Bronchial epithelial cell (primary cell): ENCODE measurements around the gene C1orf56. TPM values are rescaled to one million over a fixed set of nuclear protein-coding genes. Genes with fewer than 3 reads are reported as not detected.
A peak's percentile ranks its signal among the peaks of the same experiment; 100 is the strongest.

Experiments
- DNase-seq: peaks from one replicate; pipeline ENCODE4 v3.0.0-alpha.2; 2010; ENCODE audit warnings: low read depth
- FAIRE-seq: peaks from 2 replicates; lab custom pipeline; 2011; peaks lifted over from hg19 to GRCh38; lab: Jason Lieb, UNC
- H3K27me3 ChIP-seq: 2 replicates; pipeline ENCODE4 v1.5.1; 2011; ENCODE audit warnings: low read length; ENCODE audit not compliant: control insufficient read depth, insufficient read depth
- H3K36me3 ChIP-seq: 2 replicates; pipeline ENCODE4 v1.5.1; 2011; ENCODE audit warnings: low read length; ENCODE audit not compliant: control insufficient read depth, insufficient read depth
- H3K4me3 ChIP-seq: 2 replicates; pipeline ENCODE4 v1.5.1; 2011; ENCODE audit warnings: mild to moderate bottlenecking, low read depth, low read length, control low read depth
- total RNA-seq: library from RNA; depleted of rRNA; stranded (reverse); fragments of >200 nt; gene quantifications from 2 replicates; pipeline ENCODE4 v1.2.1, GENCODE V29; 2014
- TF ChIP-seq, protein P1 (sequence below): IDR thresholded peaks from 2 replicates; pipeline ENCODE4 v1.5.1; 2011; ENCODE audit warnings: mild to moderate bottlenecking, moderate library complexity, low read length, control low read depth, inconsistent platforms; ENCODE audit not compliant: insufficient read depth, severe bottlenecking

Gene C1orf56
- total RNA-seq, 1 donor from 2014 or later: 0.53 TPM

DNA sequence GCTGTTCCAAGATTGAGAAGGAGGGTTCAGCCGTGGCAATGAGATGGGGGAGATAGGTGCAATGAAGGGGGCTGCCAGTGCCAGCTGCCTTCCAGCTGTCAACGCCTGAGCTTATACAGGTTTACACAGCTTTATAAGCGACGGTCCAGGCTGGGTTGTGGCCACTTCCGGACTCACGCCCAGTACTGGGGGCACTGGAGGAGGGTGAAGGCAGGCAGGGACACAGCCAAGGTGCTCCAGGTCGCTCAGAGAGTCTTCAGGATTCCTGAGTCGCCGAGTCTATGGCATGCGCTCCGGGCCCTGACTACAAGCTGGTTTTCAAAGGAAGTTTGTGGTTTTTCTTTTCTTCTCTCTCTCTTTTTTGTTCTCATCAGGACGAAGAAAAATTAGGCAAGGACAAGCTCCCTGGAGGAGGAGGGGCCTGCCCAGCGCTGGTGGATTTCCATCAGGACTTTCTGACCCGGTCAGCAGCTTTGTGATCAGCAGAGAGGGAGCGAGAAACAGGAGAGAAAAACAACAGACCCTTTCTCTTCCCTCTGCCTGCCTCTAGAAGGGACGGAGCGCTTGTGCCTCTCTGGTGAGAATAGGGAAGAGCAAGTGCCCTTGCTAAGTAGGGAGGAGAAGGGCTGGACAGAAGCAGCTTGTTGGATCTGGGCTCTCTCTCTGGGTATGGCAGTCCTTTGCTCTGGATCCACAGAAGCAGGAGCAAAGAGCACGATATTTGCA is 41.1 kb upstream of the C1orf56 start, which contains the start of gene MINDY1:
TSS of gene MINDY1 (minus strand) at position 576 of the 726 bp plus-strand sequence. CDS start 4,285 bp downstream, outside the sequence.
- TF ChIP-seq, protein P1, sequence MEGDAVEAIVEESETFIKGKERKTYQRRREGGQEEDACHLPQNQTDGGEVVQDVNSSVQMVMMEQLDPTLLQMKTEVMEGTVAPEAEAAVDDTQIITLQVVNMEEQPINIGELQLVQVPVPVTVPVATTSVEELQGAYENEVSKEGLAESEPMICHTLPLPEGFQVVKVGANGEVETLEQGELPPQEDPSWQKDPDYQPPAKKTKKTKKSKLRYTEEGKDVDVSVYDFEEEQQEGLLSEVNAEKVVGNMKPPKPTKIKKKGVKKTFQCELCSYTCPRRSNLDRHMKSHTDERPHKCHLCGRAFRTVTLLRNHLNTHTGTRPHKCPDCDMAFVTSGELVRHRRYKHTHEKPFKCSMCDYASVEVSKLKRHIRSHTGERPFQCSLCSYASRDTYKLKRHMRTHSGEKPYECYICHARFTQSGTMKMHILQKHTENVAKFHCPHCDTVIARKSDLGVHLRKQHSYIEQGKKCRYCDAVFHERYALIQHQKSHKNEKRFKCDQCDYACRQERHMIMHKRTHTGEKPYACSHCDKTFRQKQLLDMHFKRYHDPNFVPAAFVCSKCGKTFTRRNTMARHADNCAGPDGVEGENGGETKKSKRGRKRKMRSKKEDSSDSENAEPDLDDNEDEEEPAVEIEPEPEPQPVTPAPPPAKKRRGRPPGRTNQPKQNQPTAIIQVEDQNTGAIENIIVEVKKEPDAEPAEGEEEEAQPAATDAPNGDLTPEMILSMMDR: peak; percentile 62
- peak; percentile 73 for DNase-seq
- peak within 1 kb of the TSS; percentile 46 for H3K4me3 ChIP-seq
- H3K36me3 ChIP-seq: no peaks in the 10 kb centered on the region
- no peak for FAIRE-seq
- no peaks in the 10 kb centered on the region for H3K27me3 ChIP-seq

DNA sequence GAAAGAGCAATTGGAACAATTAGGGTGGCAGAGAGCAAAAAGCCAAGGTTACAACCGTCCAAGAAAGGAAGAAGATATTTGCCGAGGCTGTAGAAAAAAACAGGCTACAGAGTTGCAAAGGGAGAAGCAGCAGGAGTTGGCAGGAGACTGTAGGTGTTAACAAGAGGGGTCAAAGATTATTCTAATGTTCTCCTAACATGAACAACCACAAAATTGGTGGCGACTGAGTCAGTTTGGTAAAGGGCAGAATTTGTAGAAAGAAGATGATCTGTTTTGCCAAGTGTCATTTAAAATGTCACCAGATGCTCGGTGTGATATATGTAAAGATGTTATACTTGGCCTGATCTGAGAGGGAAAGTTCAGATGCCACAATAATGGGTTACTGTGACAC is 39.7 kb upstream of the C1orf56 start:
- DNase-seq (no peak), FAIRE-seq (no peak)
- Histone ChIP-seq H3K27me3 (no peaks in the 10 kb centered on the region), H3K4me3 (no peak overlapping the region), H3K36me3 (no peaks in the 10 kb centered on the region)
- TF ChIP-seq, protein P1: no peak

DNA sequence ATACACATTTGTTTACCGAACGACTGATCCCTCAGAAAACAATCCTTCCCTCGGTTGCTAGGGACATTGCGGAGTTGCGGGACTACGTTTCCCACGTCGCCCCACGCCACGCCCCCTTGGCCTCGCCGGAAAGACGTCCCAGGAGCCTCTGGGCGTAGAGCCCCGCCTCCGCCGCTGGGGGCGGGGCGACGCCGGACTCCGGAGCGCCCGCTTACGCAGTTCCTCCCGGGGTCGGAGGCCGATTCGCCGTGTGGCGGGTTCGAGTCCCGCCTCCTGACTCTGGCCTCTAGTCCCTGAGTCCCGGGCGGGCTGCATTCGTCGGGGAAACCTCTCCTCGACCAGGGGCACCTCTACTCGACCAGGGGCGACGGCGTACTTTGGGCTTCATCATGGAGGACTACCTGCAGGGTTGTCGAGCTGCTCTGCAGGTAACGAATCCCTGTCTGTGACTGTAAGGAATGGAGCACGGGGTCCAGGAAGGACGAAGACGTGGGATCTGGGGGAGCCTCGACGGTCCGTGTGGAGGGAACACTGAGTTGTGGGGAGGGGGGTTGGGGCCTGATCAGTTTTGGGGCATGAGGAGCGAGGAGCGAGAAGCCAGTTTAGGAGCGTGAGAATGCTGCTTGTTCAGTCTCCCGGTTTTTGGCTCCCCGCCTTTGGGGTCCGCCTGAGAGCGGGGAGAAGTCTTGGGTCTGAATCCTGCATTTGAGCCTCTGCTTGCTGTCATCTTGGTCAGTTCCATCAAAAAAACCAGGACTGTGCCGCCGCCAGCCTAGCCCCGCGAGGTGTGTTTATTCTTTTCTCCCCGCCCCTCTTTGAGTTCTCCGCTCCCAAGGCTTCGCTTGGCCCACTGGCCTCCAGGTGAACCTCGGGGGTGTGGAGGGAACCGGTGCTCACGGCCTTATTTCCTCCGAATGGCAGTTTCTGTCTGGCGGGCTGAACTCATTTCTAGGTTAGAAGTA is 39.0 kb upstream of the C1orf56 start, which contains the start of gene PRUNE1:
TSS of gene PRUNE1 (plus strand) at position 206 of the 962 bp plus-strand sequence. CDS start at position 390, 184 bp downstream.
- no peaks in the 10 kb centered on the region for H3K36me3 ChIP-seq
- no peak for FAIRE-seq
- TF ChIP-seq, protein P1: no peak
- no peaks in the 10 kb centered on the region for H3K27me3 ChIP-seq
- H3K4me3 ChIP-seq: peak within 1 kb of the TSS; percentile 78
- DNase-seq: peak; percentile 92

DNA sequence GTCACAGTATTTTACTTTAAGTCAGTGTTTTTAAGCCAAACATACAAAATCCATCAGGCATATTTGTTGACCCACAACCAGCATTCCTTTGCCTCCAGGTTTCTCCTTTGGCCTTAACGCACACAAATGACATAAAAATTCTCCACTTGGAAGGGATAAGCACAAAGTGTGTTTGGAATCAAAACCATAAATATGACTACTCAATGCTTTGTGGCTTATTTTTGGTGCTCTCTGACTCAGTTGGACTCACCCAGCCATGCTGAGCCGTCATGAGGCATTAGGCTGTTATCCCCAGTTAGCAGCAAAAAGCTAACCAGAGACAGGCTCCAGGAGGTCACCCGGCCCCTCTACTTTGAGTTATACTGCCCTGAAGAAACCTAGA is 38.4 kb upstream of the C1orf56 start:
- H3K27me3 ChIP-seq: no peaks in the 10 kb centered on the region
- FAIRE-seq: no peak
- H3K4me3 ChIP-seq: peak overlapping the region; percentile 78
- TF ChIP-seq, protein P1: no peak
- no peaks in the 10 kb centered on the region for H3K36me3 ChIP-seq
- no peak for DNase-seq

DNA sequence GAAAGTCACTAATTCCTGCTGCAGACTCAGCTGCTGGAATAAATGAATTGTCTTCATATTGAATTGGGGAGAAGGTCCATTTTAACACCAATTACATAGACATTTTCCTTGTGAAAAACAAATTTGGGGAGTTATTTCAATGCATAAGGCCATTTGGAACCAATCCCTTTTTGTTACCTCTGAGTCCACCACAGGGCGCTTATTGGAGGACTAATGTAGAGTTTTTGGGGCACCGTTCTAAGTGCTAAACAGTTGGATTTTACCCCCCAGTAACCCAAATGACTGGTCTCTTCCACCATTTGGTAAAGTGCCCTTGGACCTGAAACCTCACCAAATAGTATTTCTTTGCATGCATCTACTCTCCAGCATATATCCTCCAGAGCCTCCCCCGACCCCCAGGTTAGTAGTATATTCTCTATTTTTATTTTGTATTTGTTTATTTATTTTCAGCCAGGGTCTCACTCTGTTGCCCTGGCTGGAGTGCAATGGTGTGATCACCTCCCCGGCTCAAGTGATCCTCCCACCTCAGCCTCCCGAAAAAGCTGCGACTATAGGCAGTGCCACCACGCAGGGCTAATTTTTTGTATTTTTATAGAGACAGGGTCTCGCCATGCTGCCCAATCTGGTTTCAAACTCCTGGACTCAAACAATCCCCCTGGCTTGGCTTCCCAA is 37.7 kb upstream of the C1orf56 start:
- H3K36me3 ChIP-seq: no peaks in the 10 kb centered on the region
- no peak for FAIRE-seq
- H3K4me3 ChIP-seq: no peak overlapping the region
- H3K27me3 ChIP-seq: no peaks in the 10 kb centered on the region
- TF ChIP-seq, protein P1: no peak
- DNase-seq: no peak
